Renal cortical epithelial cell (primary cell): Measurements from ENCODE around the gene UNC5A. TPM values are rescaled to one million over a fixed set of nuclear protein-coding genes. Genes with fewer than 3 reads are reported as not detected.

Experiments used
- DNase-seq: peaks from one replicate; pipeline ENCODE4 v3.0.0-alpha.2; 2011; ENCODE audit warnings: low read depth
- total RNA-seq: library from RNA; depleted of rRNA; stranded (reverse); fragments of >200 nt; gene quantifications from 2 replicates; pipeline ENCODE4 v1.2.3, GENCODE V29; 2014

The UNC5A gene
- 0.69 and 2.2 TPM in 2 replicates for total RNA-seq

DNA sequence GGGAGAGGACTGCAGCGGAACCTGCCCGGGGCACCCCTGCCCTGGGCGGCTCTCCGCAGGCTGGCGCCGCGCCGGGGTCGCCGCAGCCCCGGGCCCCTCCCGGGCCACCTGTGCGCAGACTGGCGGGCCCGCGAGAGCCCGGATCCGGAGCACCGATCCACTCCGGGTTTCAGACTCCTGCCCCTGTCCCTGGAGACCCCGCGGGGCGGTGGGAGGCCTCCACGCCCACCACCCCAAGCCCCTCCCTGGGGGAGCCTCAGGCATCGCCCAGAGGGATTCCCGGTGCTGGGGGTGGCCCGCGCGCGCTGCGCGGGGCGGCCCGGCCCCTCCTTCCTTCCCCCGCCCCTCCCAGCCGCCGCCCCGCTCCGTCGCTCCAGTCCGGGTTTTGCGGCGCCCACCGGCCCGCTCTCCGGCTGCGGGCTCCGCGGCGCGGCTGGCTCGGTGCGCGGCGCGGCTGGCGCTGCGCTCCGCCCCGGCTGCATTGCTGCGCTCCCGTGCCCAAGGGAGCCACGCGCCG lies at the start of gene UNC5A:
TSS of gene UNC5A (plus strand) at position 479 of the 517 bp plus-strand sequence. CDS start 192 bp downstream, outside the sequence.
- DNase-seq = no peak

DNA sequence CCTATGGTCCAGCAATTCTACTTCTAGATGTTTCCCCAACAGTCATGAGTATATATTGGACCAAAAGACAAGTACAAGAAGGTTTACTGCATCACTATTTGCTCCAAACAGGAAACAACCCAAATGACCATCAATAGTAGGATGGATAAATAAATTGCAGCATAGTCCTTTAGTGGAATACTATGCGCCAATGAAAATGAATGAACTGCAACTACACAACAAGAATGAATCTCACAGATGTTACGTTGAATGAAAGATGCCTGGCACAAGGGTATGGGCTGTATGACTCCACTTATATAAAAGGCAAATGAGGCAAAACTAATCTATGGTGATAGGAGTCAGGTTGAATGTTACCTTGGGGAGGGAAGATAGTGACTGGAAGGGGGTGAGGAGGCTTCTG lies 48.6 kb upstream of the UNC5A start:
- DNase-seq = no peak

DNA sequence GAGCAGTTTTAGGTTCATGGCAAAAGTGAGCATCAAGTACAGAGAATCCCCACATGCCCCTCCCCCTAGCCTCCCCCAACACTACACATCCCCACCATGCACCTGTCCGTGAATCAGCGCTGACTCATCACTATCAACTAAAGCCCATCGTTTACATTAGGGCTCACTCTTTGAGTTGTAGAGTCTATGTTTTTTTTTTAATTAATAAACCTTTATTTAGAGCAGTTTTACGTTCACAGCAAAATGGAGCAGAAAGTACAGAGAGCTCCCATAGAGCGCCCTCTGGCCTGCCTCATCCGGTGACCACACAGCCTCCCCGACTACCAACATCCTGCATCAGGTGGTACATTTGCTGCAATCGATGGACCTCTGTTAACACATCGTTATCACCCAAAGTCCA lies 47.9 kb upstream of the UNC5A start:
- no peak for DNase-seq

DNA sequence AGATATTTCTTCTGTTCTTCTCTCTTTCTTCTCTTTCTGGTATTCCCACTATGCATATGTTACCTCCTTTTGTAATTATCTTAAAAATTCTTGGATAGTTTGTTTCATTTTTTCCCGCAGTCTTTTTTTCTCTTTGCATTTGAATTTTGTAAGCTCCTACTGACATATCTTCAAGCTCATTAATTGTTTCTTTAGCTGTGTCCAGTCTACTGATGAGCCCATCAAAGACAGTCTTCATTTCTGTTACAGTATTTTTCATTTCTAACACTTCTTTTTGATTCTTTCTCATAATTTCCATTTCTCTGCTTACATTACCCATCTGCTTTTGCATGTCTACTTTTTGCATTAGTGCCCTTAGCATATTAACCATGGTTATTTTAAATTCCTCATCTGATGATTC lies 44.7 kb upstream of the UNC5A start:
- no peak for DNase-seq

DNA sequence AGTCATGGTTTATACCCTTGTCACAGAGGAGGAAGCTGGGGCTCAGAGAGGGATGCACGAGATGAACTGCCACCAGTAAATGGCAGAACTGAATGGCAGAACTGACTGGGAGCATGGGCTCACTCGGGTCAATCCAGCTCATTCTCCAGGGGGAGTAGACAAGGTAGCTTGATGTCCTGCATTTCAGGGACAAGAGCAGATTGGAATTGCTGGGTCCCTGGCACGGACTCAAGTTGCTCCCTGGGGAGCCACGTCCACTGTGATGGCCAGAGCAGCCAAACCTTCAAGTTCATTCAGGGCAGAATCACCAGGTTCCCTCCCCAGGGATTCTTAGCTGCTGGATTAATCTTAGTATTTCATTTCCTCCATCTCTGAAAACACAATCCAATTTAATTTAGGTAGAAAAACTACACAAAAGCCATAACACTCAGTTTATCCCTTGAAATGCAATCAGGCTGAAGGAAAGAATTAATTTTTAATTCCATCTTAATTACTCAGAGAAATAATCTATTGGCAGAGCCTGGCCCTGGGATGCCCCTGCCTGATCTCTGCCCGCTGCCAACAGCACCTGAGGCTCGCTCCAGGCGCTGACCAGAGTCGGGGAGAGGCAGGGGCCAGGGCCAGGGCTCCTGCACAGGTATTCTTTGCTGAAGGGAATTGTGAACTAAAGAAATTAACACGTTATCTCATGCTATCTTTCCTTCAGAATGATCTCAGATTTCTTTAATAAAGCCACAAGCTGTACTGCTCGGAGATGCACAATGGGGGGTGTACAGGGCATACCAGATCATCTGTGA lies 42.0 kb upstream of the UNC5A start:
- DNase-seq = no peak

DNA sequence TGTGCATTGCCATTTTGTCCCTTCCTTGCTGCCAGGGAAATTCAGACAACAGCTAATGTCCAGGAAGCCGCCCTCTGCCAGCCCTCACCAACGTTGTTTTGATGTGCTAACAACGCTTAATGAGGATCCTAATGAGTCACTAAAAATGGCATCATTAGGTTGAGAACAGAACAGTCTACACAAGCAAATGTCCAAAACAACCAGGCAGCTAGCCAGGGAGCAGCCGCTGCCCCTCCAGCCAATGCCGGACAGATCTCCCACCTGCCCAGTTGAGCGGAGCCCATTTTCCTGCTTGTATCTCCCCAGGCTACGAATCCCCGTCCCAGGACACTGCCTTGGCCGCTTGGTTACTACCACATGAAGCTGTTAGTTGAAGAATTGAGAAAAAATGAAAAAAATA lies 40.4 kb upstream of the UNC5A start:
- no peak for DNase-seq

DNA sequence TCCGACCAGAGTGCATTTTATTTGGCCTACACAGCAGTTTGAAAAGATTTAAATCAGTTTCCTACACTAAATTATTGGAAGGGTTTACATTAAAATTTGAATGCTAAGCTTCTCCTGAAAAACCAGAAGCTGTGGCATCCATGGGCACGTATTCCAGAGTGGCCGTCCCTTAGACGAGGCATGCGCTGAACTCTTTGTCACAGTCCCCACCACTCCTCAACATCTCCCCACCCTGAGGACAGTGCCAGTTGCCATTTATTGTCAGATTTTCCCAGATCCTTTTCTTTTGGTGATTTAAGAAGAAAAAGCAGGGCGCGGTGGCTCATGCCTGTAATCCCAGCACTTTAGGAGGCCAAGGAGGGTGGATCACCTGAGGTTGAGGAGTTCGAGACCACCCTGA lies 39.9 kb upstream of the UNC5A start:
- no peak for DNase-seq

DNA sequence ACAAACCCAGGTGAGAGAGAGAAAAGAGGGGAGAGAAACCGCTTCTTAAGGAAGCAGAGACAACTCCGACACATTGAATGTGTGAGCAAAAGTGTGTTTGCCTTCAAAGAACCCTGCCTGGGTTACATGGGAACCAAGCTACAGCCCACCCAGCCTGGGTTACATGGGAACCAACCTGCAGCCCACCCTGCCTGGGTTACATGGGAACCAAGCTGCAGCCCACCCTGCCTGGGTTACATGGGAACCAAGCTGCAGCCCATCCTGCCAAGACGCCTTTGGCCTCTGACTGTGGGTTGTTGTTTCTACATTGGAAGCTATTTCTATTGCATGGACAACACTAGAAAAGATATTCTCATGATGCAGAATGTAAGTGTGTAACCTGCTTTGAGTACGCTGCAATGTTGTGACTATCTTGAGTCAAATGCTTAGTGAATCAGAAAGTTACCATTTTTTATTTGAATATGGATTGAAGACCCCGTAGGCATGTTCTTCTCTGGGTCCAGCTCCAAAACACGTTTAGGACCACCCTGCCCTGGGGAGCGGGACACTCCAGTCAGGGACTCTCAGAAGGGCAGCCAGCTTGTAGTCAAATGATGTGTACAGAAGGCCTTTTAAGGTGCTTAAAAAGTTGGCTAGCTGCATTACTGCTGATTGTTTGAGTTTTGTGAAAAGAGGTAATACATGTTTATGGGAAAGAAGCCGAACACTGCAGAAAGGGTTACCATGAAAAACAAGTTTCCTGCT lies 39.1 kb upstream of the UNC5A start:
- no peak for DNase-seq

DNA sequence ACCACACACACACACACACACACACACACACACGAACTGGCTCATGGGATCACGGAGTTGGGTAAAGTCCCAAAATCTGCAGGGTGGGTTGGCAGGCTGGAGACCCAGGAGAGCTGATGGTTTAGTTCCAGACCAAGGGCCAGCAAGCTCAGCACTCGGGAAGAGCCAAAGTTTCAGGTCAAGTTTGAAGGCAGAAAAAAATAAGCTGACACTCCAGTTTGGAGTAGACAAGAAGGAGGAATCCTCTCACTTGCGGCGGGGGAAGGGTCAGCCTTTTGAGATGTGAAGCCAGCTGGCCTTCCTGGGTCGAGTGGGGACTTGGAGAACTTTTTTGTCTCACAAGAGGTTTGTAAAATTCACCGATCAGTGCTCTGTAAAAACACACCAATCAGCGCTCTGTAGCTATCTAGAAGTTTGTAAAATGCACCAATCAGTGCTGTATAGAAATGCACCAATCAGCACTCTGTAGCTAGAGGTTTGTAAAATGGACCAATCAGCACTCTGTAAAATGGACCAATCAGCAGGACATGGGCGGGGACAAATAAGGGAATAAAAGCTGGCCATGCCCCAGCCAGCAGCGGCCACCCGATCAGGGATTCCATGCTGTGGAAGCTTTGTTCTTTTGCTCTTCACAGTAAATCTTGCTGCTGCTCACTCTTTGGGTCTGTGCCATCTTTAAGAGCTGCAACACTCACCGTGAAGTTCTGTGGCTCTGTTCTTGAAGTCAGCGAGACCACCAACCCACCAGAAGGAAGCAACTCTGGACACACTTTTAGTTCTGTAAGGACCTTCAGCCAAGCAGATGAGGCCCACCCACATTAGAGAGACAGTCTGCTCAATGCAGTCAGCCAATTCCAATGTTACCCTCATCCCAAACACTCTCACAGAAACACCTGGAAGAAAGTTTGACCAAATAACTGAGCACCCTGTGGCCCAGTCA lies 37.8 kb upstream of the UNC5A start:
- DNase-seq = no peak

DNA sequence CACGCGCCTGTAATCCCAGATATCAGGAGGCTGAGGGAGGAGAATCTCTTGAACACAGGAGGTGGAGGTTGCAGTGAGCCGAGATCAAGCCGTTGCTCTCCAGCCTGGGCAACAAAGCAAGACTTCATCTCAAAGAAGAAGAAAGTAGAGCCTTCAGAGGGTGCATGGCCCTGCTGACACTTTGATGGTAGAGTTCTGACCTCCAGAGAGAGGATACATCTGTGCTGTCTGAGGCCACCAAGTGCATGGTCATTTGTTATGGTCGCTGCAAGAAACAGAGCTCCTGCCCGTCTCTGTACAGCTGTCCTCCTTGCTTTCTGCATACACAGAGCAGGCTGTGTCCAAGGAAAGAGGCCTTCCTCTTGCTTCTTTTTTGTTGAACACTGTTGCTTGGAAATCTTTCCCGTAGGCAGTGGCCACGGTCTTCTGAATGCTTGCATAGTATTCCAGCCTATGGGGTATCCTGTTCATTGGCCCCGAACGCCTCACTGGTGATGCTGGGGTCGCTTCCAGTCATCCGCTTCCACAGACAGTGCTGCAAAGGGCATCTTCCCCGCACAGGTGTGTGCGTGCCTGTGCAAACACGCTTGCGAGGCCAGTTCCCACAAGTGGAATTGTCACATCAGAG lies 36.8 kb upstream of the UNC5A start:
- no peak for DNase-seq

DNA sequence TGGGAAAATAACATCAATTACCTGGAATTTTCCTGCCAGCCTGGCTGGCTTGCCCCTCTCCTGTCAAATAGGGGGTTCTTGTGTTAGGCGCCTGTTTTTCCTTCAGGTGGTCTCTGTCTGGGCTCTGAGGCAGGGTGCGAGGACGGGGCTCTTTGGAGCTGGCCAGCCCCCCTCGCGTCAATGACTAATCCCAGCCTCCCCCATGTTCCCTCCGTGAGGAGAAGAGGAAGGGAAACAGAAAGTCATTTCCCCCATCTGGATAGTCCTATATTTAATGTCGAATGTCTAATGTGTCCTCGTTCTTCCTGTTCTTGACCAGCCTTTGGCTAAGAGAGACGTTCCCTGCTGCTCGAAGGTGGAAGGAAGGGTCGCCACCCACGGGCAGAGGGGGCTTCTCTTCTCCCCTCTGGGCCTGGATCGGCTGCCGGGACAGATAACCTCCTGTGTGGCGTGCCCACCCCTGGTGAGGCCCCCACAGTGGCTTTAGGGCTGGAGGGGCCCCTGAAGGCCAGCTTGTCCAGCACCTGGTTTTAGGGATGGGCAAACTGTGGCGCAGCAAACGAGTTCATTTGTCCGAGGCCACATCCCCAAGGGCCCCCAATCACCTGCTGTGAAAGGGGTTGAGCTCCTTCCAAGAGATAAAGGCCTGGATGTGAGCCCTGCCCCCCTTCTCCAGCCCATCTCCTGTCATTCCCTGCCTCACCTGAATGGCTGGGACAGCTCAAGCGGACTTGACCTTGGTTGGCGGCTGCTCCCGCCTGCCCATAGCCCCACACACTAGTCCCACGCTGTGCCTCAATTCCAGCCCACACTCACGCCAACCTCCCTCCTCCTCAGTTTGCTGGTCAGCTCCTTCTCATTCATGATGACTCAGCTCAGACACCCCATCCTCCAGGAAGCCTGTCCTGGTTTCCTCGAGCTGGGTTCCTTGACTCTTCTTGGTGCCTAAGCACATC lies 35.9 kb upstream of the UNC5A start:
- DNase-seq = no peak

DNA sequence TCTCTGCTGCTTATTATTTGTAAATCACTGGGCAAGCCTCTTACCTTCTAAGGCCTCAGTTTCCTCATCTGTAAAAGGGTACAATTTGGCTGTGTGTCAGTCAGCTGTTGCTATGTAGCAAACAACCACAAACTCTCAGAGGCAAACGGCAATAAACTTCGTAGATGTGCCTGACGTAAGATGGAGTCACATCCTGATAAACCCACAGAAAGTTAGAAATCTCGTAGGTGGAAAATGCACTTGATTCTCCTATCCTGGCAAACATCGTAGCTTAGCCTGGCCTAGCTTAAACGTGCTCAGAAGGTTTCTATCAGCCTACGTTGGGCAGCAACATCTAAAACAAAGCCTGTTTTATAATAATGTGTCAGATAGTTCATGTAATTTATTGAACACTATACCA lies 35.0 kb upstream of the UNC5A start:
- DNase-seq = no peak

DNA sequence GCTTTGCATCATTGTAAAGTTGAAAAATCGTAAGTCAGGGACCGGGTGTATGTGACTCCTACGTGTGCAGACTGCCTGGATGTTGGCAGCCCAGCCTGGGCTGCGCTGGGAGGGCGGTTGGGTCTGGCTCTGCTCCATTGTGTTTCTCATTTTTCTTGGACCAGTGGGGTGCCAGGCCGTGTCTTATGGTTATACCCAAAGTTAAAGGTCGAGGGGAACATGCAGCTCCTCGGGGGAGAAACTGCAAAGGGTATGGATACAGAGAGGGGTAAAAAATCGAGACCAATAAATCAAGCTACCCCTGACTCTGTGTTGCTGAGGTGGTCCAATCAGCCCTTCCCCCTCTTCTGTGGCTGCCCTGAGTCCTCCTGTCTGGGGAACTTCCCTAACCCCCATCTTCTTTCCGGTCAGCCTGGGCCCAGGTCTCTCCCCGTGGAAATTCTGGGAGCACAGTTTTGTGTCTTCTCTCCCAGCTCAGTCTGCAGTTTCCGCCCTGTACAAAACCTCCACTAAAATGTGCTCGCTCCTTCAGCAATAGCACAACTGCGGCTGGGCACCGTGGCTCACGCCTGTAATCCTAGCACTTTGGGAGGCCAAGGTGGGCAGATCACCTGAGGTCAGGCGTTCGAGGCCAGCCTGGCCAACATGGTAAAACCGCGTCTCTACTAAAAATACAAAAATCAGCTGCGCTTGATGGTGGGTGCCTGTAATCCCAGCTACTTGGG lies 34.1 kb upstream of the UNC5A start:
- DNase-seq = no peak

DNA sequence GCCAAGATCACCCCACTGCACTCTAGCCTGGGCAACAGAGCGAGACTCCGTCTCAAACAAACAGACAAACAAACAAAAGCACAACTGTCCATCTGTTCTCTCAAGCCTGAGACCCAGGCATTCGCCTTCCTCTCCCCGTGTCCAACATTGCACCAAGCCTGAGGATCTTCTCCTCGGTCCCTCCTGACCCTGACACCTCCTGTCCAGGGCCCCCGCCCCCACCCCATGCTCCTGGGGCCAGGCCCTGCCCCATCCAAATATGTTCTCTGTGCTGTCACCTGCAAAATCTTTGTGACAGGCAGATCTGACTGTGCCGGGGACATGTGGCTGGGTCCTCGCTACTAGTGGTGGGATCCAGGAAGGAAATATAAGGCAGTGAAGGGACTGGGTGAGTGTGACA lies 33.4 kb upstream of the UNC5A start:
- no peak for DNase-seq

DNA sequence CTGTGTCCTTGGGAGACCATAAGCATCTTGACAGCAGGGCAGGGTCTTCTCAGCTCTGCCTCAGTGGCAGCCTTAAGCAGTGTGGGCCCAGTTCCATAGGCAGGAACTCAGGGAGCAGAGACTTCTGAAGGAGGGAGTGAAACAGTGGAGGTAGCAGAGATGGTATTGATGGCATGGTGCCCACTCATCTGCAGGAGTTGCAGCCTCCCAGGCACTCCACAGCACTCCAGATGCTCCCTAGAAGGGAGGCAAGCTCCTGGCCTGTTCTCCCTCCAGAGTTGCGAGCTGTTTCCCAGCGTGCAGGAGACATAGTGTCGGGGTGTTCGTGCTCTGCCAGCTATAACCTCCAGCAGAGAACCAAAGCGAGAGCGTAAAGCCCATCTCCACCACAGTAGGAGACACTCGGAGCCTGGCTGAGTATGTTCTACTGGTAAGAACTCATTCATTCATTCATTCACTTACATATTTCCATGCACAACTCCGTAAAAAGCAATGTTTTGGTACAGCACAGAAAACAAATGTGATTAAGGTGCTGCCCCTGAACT lies 31.4 kb upstream of the UNC5A start:
- no peak for DNase-seq

DNA sequence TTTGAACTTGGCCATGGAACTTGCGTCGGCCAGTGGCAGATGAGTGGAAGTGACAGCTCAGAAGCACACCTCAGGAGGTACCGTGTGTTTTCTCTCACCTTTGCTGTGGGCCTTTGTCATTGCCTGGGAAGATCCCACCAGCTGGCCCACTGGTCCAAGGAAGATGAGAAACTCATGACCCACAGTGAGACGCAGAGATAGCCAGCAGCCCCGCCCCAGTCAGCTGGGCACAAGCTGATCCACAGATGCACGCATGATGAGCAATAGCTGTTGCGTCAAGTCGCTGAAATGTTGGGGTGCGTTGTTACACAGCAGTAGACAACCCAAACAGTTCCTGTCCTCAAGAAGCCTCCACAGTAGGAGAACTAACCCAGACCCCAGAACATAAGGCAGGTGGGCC lies 30.8 kb upstream of the UNC5A start:
- DNase-seq = no peak

DNA sequence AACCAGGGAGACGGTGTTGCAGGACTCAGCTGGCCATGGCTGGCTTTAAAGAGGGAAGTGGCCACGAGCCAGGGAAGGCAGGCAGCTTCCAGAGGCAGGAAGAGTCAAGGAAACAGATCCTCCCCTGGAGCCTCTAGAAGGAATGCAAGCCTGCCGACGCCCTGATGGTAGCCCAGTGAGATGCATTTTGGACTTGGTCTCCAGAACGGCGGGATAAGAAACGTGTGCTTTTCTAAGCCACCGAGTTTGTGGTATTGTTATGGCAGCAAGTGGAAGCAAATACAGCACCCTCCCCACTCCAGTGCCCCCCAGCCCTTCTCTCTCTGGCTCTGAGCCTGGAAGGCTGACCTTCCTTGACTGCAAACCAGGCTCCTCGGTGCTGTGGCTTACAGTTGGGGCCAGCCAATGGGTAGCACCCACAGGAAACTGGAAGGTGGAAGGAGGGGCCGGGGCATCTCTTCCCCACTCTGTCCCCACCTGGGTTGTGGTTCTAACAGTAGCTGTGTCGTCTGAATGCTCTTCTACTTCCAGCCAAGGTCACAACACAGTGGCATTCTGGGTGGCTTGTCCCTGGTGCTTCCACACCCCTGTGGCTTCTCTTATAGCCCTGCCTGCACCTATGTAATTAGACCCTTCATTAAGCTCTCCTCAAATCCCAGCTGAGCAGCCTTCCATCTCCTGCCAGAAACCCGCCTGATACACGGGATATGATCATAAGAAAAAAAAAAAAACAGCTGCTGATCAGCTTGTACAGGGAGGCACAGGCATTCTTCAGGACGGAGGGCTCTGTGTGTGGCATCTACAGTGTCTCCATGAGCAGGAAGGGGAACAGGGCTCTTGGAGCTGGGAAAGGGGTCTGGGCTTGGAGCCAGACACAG lies 29.9 kb upstream of the UNC5A start:
- DNase-seq = no peak

DNA sequence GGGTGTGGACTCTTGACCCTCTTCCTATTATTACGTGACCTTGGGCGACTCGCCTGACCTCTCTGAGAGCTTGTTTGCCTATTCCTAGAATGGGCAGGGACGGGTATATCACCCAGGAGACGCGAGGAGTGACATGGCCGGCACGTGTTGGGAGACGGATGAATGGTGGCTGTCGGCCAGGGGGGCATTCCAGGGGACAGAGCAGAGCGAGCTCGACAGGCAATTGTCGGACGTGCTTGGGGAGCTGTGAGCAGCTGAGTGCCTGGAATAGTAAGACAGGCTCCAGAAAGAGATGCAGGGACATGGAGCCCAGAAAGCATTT lies 29.3 kb upstream of the UNC5A start:
- no peak for DNase-seq
